GM19463 (cell line): ENCODE results near the gene CARS1.

Experiments used
- ATAC-seq: cut with Tn5 transposase; IDR thresholded peaks from one replicate; pipeline ENCODE4 v1.9.1; 2021; ENCODE audit warnings: mild to moderate bottlenecking, moderate library complexity; ENCODE audit not compliant: unreplicated experiment

The CARS1 gene

DNA sequence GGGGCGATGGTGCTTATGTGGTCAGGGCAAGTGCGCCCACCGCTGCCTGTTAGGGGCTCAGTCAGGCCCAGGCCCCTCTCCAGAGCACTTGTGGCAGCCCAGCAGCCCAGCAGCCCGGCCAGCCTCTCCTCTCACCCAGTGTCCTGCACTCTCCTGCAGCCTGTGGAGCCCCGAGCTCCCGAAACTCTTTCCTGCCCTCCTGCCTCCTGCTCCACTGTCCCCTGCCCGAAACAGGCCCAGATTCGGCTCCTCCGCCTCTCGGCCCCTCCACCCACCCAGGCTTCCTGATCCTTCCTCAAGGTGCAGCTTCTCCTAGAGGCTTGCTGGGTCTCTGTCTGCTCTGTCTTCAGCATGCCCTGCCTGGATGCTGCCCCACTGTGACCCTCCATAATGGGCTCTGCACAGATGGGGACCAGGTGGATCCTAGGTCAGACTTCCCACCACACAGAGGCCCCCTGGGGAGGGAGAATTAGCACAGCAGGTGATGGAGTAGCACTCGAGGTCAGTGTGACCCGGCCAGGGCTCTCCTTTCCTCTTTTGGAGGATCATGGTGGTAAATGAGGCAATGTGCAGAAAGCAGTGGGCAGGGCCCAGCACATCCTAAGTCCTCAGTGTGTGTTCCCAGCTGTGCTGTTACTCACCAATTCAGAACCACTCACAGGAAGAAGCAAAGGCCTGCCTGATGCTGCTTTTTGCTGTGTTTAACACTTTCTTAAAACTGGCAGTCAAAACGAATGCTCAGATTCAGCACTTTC, 46.5 kb downstream of the CARS1 start:
- no peak for ATAC-seq

DNA sequence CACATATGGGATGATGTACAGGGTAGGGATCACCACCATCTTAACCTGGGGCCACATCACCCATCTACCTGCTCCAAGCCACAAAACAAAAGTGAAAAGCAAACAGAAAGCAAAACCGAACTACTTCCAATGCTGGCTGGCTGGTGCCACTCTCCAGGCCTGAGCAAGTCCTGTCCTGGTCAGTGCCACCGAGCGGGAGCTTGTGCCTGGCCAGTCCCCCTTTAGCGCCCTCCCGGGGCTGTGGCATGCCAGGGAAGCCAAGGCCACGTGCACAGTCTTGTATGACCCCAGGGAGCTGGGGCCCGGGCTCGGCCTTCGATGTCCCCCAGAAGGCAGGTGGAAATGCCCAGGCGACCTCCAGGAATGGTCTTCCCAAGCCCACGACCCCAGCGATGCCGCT, 47.2 kb downstream of the CARS1 start:
- ATAC-seq = no peak

DNA sequence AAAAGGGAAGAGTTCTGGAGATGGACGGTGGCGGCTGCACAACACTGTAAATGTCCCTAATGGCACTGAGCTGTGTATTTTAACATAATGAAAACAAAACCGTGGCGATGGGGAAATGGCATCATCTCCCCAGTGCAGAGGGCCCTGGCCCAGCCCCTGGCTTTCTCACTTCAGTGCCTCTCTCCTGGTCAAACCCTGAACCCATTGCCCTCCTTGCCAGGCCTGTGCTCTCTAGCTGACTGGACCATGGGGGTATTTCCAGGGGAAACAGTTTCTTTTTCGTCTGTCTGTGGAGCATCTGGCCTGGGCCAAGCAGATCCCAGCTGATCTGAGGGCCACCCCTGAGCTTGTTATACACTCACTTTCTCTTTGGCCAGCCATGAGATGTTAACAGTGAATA, 47.7 kb downstream of the CARS1 start:
- no peak for ATAC-seq

DNA sequence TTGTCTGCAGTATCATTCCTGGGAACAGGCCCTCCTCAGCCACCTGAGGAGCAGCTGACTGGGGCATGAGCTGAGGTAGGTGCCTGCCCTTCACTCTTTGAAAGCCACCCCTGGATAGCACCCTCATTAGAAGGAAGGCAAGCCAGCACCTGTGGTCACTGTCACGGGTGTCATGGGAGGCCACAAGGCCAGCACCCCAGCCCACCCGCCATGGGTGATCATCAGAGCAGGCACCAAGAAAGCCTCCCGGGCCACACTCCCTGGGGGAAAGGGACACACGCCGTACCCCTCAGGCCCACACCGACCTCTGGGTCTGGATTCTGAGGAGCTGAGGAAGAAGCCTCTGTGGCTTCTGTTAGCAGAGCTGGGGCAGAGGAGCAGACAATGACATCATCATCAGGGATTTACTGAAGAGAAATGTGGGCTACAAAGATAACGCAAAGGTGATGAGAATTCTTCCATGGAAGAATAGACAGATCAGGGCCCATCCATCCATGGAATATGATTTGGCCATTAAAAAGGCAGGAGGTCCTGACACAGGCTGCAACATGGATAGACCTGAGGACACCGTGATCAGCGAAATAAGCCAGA, 48.4 kb downstream of the CARS1 start:
- no peak for ATAC-seq

DNA sequence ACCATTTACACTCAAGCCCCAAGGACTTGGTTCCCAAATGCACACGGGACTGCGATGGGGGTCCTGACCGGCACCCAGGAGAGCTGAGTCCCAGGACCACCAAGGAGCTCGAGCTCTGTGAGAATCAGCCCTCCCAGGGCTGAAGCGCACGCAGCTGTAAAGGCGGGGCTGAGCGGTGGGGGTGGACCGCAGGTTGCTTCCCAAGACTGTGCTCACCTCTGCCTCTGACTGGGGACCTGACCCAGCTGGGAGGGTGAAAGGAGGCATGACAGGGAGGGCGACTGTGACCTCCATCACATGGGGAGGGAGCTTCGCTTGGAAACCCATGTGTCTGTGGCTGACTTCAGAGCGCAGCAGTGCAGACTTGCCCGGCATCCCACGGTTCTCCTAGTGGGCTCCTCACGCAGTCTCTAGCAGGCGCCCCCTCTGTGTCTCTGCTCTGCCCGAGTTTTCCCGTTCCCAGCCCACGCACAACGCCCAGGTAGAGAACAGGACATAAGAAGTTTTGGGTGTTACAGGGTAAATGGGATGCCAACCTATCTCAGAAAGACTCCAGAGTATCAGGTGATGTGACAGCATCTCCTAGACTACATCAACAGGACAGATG, 49.7 kb downstream of the CARS1 start:
- no peak for ATAC-seq

GRCh38 chr11:3006505-3007260, 50.5 kb downstream of the CARS1 start:
- ATAC-seq = no peak

DNA sequence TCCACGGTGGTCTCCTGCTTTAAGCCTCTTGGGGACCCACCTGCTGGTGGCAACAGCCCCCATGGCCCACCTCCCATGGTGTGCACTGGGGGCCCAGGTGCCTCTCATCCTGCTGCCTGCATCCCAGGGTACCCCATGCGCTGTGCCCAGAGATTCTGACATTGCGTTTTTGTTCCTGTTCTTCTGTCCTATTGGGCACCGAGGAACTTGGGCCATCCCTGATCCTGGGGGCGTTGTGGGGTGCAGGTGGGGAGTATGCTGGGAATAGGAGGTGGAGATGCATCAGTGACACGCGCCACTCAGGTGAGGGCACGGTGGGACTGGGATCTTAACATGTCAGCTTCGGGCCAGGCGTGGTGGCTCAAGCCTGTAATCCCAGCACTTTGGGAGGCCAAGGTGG, 52.7 kb downstream of the CARS1 start:
- ATAC-seq = no peak

GRCh38 chr11:3003396-3004231, 53.6 kb downstream of the CARS1 start:
- no peak for ATAC-seq

DNA sequence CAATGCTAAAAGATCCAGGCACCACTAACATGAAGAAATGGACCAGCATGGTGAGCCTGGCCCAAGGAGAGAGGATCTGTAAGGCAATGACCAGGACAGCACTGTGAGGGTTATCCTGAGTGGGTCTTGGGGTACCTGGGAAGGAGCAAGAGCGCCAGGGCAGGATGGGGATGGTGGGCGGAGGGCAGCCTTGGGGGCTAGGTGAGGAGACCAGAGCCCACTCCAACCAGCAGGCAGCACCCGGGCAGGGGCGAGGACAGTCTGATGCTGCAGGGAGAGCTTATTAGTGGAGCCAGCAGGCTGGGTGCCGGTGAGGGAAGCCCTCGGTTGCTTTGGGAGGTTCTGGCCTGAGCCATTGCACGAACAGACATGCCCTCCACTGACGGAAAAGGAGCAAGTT, 54.4 kb downstream of the CARS1 start:
- no peak for ATAC-seq

DNA sequence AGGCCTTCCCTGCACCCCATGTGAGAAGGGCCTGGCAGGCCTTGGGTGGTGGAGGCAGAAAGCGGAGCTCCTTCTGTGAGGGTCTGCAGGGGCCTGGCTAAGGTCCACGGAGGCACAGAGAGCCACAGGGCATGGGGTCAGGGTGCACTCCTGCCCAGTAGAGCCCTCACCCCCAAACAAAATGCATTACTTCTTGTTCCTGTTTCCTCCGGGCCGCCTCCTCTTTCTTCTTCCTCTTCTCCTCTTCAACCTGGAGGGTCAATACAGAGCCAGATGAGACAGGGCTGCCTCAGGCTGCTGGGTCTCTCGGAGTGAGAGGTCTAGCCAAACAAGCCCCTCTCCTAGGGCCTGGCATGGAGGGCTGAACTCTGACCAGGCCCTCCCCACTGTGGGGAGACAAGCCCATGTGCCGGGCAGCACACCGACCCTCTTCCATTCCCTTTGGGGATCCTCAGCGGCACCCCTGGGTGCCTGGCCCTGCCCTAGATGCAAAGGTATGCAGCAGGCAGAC, 54.8 kb downstream of the CARS1 start:
- no peak for ATAC-seq

DNA sequence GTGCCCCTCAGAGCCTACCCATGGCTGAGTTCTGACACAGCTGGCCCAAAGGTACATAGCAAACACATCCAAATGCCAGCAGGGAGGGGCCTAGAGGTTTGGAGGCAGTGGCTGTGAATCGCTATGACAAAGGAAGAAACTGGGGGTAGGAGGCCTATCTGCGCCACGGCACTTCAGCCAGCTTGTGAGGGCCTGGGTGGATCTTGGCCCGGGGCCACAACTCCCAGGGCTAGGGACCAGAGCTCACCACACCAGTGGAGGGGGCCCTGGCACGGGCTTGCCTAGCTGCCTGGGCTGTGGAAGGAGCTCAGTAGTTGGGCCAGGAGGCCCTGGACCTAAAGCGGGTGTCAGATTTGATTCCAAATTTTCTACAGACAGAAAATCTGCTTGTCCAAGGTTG, 55.7 kb downstream of the CARS1 start:
- no peak for ATAC-seq

GRCh38 chr11:3000032-3000961, 56.9 kb downstream of the CARS1 start:
- ATAC-seq = no peak

DNA sequence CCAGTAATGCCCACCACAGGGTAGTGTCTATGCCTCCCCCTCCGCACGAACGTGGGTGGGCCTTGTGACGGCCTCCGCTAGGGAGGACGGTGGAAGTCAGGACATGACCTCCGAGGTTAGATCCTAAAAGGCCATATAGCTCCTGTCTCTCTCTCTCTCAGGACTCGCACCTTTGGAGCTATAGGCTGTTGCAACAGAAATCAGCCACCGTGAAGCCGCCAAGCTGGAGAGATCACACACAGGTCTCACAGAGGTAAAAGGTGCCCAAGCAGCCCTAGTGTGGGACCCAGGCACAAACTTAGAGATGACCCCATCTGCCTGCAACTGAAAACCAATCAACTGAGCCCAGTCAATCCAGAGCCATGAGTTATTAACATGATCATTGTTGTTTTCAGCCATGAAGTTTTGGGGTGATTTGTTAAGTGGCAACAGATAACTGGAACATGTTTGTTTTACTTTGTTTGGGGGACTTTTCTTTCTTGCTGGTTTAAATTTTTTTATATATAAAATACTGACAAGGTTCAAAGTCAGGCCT, 57.7 kb downstream of the CARS1 start:
- ATAC-seq = no peak

- ATAC-seq = no peak
Measured at GRCh38 chr11:2998073-2998850, 59.0 kb downstream of the CARS1 start.

GRCh38 chr11:2997406-2997805, 59.8 kb downstream of the CARS1 start:
- no peak for ATAC-seq

DNA sequence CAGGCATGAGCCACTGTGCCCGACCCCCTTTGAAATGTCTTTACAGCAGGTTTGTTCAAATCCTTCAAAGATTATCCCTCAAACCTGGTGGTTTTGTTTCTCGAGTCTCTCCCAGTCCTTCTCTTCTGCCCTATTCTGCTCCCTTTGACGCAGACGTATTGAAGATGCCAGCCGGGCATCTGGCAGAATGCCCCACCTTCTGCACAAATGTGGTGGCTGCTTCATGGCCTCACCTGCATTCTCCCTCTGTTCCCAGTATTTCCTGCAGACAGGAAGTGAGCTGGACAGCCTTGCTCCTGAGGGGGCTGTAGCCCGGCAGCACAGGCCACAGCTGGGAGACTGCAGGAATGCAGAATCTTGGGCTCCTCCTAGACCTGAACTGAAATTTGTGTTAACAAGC, 60.2 kb downstream of the CARS1 start:
- no peak for ATAC-seq

GRCh38 chr11:2995893-2996554, 61.2 kb downstream of the CARS1 start:
- ATAC-seq = no peak

GRCh38 chr11:2995031-2995561, 62.1 kb downstream of the CARS1 start:
- ATAC-seq = no peak
